ENCODE measurements around the gene KATNB1.

The KATNB1 gene

GRCh38 chr16:57697896-57698537 is 37.6 kb upstream of the KATNB1 start:
- Mint-ChIP-seq H3K36me3 (ENCODE audit: low read depth) (no peaks in the 10 kb centered on the region), H3K9me3 (no peaks in the 10 kb centered on the region), H3K27ac (no peak overlapping the region), H3K4me3 (no peak overlapping the region), H3K4me1 (ENCODE audit: low read depth) (peaks cover 11% of the 10 kb centered on the region), H3K27me3 (ENCODE audit: low read depth) (no peaks in the 10 kb centered on the region)

DNA sequence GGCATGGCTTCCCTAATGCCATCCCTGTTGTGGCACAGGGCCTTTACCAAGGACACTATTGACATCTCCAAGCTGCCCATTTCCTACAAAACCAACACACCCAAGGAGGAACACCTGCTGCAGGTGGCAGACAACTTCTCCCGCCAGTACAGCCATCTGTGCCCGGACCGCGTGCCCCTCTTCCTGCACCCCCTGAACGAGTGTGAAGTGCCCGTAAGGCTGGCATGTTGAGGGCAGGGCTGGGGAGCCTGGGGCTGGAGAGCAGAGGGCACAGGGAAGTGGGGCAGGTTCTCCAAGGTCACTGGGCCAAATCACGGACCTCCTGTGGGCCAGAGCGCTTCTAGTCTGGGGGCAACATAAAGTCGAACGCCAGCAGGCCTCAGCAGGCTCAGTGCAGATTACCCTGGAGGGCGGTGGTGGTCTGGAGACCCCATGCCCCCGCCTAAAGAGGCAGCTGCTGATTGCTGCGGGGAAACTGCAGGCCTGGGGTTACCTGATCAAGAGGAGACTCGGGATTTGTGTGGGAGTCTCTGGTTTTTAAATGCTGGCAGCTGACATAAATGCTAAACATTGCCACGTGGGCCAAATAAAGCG is 36.7 kb upstream of the KATNB1 start:
- no peak overlapping the region for H3K4me3 Mint-ChIP-seq
- H3K9me3 Mint-ChIP-seq, result no peaks in the 10 kb centered on the region
- H3K27ac Mint-ChIP-seq, result no peak overlapping the region
- H3K4me1 Mint-ChIP-seq (ENCODE audit: low read depth), result peaks cover 9% of the 10 kb centered on the region
- no peaks in the 10 kb centered on the region for H3K36me3 Mint-ChIP-seq (ENCODE audit: low read depth)
- no peaks in the 10 kb centered on the region for H3K27me3 Mint-ChIP-seq (ENCODE audit: low read depth)

GRCh38 chr16:57699481-57699880 is 36.1 kb upstream of the KATNB1 start:
- H3K27me3 Mint-ChIP-seq (ENCODE audit: low read depth), result no peaks in the 10 kb centered on the region
- H3K27ac Mint-ChIP-seq, result no peak overlapping the region
- H3K4me1 Mint-ChIP-seq (ENCODE audit: low read depth), result peaks cover 10% of the 10 kb centered on the region
- no peaks in the 10 kb centered on the region for H3K36me3 Mint-ChIP-seq (ENCODE audit: low read depth)
- no peaks in the 10 kb centered on the region for H3K9me3 Mint-ChIP-seq
- H3K4me3 Mint-ChIP-seq, result no peak overlapping the region

DNA sequence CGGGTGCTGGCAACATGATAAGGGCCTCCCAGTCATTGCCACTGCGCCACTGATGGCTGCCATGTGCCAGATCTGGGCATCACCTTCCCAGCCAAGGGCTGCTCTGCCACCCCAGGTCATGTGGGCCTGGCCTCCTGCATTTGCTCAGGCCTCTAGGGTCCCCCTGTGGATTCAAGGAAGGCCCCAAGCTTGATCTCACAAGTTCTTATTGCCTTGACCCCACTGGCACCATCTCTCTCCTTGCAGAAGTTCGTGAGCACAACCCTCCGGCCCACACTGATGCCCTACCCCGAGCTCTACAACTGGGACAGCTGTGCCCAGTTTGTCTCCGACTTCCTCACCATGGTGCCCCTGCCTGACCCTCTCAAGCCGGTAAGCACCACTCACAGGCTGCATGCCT is 35.7 kb upstream of the KATNB1 start:
- no peaks in the 10 kb centered on the region for H3K9me3 Mint-ChIP-seq

GRCh38 chr16:57700781-57701551 is 34.6 kb upstream of the KATNB1 start:
- Mint-ChIP-seq H3K4me3 (no peak overlapping the region), H3K27ac (no peak overlapping the region), H3K27me3 (ENCODE audit: low read depth) (no peaks in the 10 kb centered on the region), H3K4me1 (ENCODE audit: low read depth) (peaks cover 2% of the 10 kb centered on the region), H3K9me3 (no peaks in the 10 kb centered on the region), H3K36me3 (ENCODE audit: low read depth) (no peaks in the 10 kb centered on the region)

More for the DNA sequence above, 35.7 kb upstream of the KATNB1 start:
- Mint-ChIP-seq H3K36me3 (ENCODE audit: low read depth) (no peaks in the 10 kb centered on the region), H3K4me3 (no peak overlapping the region), H3K27me3 (ENCODE audit: low read depth) (no peaks in the 10 kb centered on the region), H3K4me1 (ENCODE audit: low read depth) (peaks cover 6% of the 10 kb centered on the region), H3K27ac (no peak overlapping the region)

DNA sequence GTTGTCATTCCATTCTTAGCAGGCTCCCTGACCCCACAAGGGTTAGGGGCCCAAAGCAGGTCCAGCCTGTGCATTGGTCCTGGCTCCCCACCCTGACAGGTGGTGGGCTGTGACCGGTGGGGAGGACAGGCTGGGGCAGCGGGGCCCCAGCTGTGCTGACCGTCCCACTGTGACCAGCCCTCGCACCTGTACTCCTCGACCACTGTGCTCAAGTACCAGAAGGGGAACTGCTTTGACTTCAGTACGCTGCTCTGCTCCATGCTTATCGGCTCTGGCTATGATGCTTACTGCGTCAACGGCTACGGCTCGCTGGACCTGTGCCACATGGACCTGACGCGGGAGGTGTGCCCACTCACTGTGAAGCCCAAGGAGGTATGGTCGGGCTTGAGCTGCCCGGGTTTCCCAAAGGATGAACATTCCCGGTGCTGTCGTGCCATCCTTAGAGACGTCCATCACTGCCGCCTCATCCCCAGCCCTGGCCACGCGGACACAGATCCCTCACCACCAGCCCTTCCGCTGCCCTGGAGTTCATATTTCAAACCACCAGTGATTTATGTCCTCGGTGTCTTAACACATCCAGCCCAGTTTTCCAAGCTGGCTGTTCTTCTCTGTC is 33.7 kb upstream of the KATNB1 start:
- Mint-ChIP-seq H3K4me3 (no peak overlapping the region), H3K36me3 (ENCODE audit: low read depth) (no peaks in the 10 kb centered on the region), H3K27me3 (ENCODE audit: low read depth) (no peaks in the 10 kb centered on the region), H3K4me1 (ENCODE audit: low read depth) (peaks cover 2% of the 10 kb centered on the region), H3K27ac (no peak overlapping the region), H3K9me3 (no peaks in the 10 kb centered on the region)

DNA sequence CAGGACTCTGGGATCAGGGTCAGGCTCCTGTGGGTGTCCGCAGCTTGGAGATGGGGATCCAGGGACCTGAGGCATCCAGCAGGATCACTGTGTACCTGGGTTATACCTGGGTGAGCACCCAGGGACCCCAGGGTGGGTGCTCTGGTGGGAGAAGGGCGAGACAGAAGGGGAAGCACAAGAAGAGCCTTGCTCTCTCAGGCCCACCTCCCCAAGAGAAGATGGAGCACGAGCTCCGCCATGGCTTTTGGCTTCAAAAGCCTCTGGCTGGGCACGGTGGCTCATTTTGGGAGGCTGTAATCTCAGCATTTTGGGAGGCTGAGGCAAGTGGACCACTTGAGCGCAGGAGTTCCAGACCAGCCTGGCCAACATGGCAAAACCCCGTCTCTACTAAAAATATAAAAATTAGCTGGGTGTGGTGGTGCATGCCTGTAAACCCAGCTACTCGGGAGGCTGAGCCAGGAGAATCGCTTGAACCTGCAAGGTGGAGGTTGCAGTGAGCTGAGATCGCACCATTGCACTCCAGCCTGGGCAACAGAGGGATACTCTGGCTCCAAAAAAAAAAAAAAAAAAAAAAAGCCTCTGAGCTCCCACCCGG is 32.1 kb upstream of the KATNB1 start:
- Mint-ChIP-seq H3K27me3 (ENCODE audit: low read depth) (no peaks in the 10 kb centered on the region), H3K4me3 (no peak overlapping the region), H3K36me3 (ENCODE audit: low read depth) (no peaks in the 10 kb centered on the region), H3K4me1 (ENCODE audit: low read depth) (peaks cover 2% of the 10 kb centered on the region), H3K27ac (no peak overlapping the region), H3K9me3 (no peaks in the 10 kb centered on the region)

GRCh38 chr16:57704011-57704904 is 31.3 kb upstream of the KATNB1 start:
- H3K9me3 Mint-ChIP-seq, result no peaks in the 10 kb centered on the region
- no peaks in the 10 kb centered on the region for H3K27me3 Mint-ChIP-seq (ENCODE audit: low read depth)
- H3K4me3 Mint-ChIP-seq, result no peak overlapping the region
- H3K27ac Mint-ChIP-seq, result no peak overlapping the region
- peaks cover 2% of the 10 kb centered on the region for H3K4me1 Mint-ChIP-seq (ENCODE audit: low read depth)
- no peaks in the 10 kb centered on the region for H3K36me3 Mint-ChIP-seq (ENCODE audit: low read depth)

DNA sequence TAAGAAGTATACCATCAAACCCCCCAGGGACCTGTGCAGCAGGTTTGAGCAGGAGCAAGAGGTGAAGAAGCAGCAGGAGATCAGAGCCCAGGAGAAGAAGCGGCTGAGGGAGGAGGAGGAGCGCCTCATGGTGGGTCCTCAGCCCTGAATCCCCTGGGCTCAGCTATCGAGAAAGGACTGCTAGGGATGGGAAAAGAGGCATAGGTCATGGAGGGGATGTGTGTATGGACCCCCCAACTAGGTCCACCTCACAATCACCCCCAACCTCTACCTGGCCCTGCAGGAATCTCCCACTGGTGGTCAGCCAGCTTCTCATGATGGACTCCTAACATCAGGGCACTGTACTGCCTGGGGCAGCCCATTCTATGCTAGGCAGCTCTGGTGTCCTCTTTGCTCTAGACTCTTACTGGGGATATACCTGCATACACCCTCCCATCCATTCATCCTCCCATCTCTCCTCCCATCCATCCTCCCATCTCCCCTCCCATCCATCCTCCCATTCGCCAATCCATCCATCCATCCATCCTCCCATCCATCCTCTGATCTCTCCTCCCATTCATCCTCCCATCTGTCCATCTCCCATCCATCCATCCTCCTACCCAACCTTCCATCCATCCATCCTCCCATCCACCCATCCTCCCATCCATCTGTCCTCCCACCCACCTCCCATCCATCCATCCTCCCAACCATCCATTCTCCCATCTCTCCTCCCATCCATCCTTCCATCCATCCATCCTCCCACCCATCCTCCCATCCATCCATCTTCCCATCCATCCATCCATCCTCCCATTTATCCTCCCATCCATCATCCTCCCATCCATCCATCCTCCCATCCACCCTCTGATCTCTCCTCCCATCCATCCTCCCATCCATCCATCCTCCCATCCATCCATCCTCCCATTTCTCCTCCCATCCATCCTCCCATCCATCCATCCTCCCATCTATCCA is 30.4 kb upstream of the KATNB1 start:
- Mint-ChIP-seq H3K27ac (no peak overlapping the region), H3K36me3 (ENCODE audit: low read depth) (no peaks in the 10 kb centered on the region), H3K9me3 (no peaks in the 10 kb centered on the region), H3K27me3 (ENCODE audit: low read depth) (peaks cover 4% of the 10 kb centered on the region), H3K4me3 (no peak overlapping the region), H3K4me1 (ENCODE audit: low read depth) (peaks cover 2% of the 10 kb centered on the region)

DNA sequence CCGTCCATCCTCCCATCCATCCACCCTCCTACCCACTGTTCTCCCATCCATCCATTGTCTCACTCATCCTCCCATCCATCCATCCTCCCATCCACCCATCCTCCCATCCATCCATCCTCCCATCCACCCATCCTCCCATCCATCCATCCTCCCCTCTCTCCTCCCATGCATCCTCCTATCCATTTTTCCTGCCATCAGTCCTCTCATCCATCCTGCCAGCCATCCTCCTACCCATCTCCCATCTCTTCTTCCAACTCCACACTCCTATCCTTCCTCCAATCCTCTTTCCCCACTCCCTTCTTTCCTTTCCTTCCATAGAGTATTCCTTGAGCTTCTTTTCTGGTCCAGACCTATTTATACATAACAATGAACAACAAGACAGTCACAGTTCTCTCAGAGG is 28.9 kb upstream of the KATNB1 start:
- no peak overlapping the region for H3K4me3 Mint-ChIP-seq
- peaks cover 15% of the 10 kb centered on the region for H3K27me3 Mint-ChIP-seq (ENCODE audit: low read depth)
- H3K9me3 Mint-ChIP-seq, result no peaks in the 10 kb centered on the region
- no peak overlapping the region for H3K27ac Mint-ChIP-seq
- peaks cover 2% of the 10 kb centered on the region for H3K4me1 Mint-ChIP-seq (ENCODE audit: low read depth)
- no peaks in the 10 kb centered on the region for H3K36me3 Mint-ChIP-seq (ENCODE audit: low read depth)

- Mint-ChIP-seq H3K27ac (no peak overlapping the region), H3K4me1 (ENCODE audit: low read depth) (peaks cover 2% of the 10 kb centered on the region), H3K27me3 (ENCODE audit: low read depth) (peaks cover 20% of the 10 kb centered on the region), H3K36me3 (ENCODE audit: low read depth) (no peaks in the 10 kb centered on the region), H3K9me3 (no peaks in the 10 kb centered on the region), H3K4me3 (no peak overlapping the region)
Observed at GRCh38 chr16:57707331-57707730, 28.2 kb upstream of the KATNB1 start.

DNA sequence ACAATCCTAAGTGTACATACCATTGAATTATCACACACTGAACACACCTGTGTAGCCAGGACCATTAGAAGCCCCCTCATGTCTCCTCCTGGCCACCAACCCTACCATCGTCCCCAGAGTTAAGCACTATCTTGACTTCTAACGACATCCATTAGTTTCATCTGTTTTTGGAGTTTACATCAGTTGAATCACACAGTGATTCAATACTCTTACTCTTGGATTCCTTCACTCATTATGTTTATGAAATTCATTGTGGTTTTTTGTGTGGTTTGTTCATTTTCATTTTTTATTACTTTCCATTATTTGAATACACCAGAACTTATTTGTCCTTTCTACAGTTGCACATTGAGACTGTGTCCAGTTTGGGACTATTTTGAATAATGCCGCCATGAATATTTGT is 27.4 kb upstream of the KATNB1 start:
- H3K4me3 Mint-ChIP-seq, result no peak overlapping the region
- H3K27me3 Mint-ChIP-seq (ENCODE audit: low read depth), result peaks cover 26% of the 10 kb centered on the region
- H3K9me3 Mint-ChIP-seq, result no peaks in the 10 kb centered on the region
- H3K27ac Mint-ChIP-seq, result no peak overlapping the region
- no peaks in the 10 kb centered on the region for H3K36me3 Mint-ChIP-seq (ENCODE audit: low read depth)
- peaks cover 2% of the 10 kb centered on the region for H3K4me1 Mint-ChIP-seq (ENCODE audit: low read depth)

DNA sequence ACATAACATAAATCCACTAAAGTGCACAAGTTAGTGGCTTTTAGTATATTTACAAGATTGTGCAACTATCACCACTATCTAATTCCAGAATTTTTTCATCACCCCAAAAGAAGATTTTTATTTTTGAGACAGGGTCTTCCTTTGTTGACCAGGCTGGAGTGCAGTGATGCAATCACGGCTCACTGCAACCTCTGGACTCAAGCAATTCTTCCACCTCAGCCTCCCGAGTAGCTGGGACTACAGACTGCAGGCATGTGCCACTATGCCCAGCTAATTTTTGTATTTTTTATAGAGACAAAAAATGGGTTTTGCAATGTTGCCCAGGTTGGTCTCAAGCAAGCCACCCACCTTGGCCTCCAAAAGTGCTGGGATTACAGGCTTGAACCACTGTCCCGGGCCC is 25.9 kb upstream of the KATNB1 start:
- no peak overlapping the region for H3K27ac Mint-ChIP-seq
- H3K9me3 Mint-ChIP-seq, result no peaks in the 10 kb centered on the region
- no peaks in the 10 kb centered on the region for H3K36me3 Mint-ChIP-seq (ENCODE audit: low read depth)
- no peaks in the 10 kb centered on the region for H3K4me1 Mint-ChIP-seq (ENCODE audit: low read depth)
- H3K27me3 Mint-ChIP-seq (ENCODE audit: low read depth), result peaks cover 28% of the 10 kb centered on the region
- H3K4me3 Mint-ChIP-seq, result no peak overlapping the region

Data from T-helper 1 cell treated with Interleukin-12 subunit alpha and Interleukin-12 subunit beta and Interleukin-4 antibody, amounts not matched to agents 30 μg/mL and 1 μg/mL, for 36 hours (primary cell).